ENCODE measurements around the gene VAC14.
"Not testable (repeated sequence)": the region's sequence is repeated elsewhere in the genome, so short reads cannot be mapped to it uniquely, and the experiment has no call there.

- not testable (repeated sequence) for TF ChIP-seq CTCF (conservative IDR thresholded peaks at IDR 0.05; ENCODE audit: low read depth in 2 of 2); POLR2AphosphoS5 (IDR thresholded peaks at IDR 0.05; ENCODE audit: low read depth); REST (IDR thresholded peaks at IDR 0.05; ENCODE audit: unreplicated experiment)
These were observed 17.1 kb upstream of the VAC14 start for GRCh38 chr16:70818088-70818487.

Data from GM23338 (cell line).